GM21737 (cell line): Measurements from ENCODE around the gene AVEN.
"Not testable (repeated sequence)": the region's sequence is repeated elsewhere in the genome, so short reads cannot be mapped to it uniquely, and the experiment has no call there.

ENCODE experiments used
- ATAC-seq: cut with Tn5 transposase; IDR thresholded peaks from one replicate; pipeline ENCODE4 v1.9.1; 2021; ENCODE audit warnings: mild to moderate bottlenecking, moderate library complexity; ENCODE audit not compliant: unreplicated experiment

The AVEN gene

GRCh38 chr15:34043391-34043790 lies 4.4 kb upstream of the AVEN start:
- no peak for ATAC-seq

- ATAC-seq = no peak
These were observed 748 bp upstream of the AVEN start for GRCh38 chr15:34039790-34040113.

- peak; percentile 68 for ATAC-seq
These were observed 757 bp downstream of the AVEN start for GRCh38 chr15:34038023-34038870.

- no peak for ATAC-seq
These were observed 6.8 kb downstream of the AVEN start for GRCh38 chr15:34031987-34032760.

- no peak for ATAC-seq
These were observed 11.4 kb downstream of the AVEN start for GRCh38 chr15:34027606-34028005.

GRCh38 chr15:34025252-34025651 lies 13.8 kb downstream of the AVEN start:
- ATAC-seq = no peak

- no peak for ATAC-seq
These were observed 15.1 kb downstream of the AVEN start for GRCh38 chr15:34023907-34024306.

- no peak for ATAC-seq
These were observed 19.5 kb downstream of the AVEN start for GRCh38 chr15:34019369-34019990.

- ATAC-seq = not testable (repeated sequence)
These were observed 20.3 kb downstream of the AVEN start for GRCh38 chr15:34018738-34019137.

GRCh38 chr15:34018021-34018645 lies 20.9 kb downstream of the AVEN start:
- ATAC-seq = no peak

- ATAC-seq = no peak
These were observed 24.4 kb downstream of the AVEN start for GRCh38 chr15:34014556-34014955.

GRCh38 chr15:34013746-34014145 lies 25.3 kb downstream of the AVEN start:
- no peak for ATAC-seq

- ATAC-seq = no peak
These were observed 26.5 kb downstream of the AVEN start for GRCh38 chr15:34012461-34013028.

GRCh38 chr15:34011481-34011880 lies 27.5 kb downstream of the AVEN start:
- ATAC-seq = no peak

GRCh38 chr15:34010921-34011320 lies 28.1 kb downstream of the AVEN start:
- no peak for ATAC-seq

- no peak for ATAC-seq
These were observed 29.3 kb downstream of the AVEN start for GRCh38 chr15:34009656-34010055.

- no peak for ATAC-seq
These were observed 32.6 kb downstream of the AVEN start for GRCh38 chr15:34006381-34006780.

- no peak for ATAC-seq
These were observed 37.5 kb downstream of the AVEN start for GRCh38 chr15:34001536-34001935.

- not testable (repeated sequence) for ATAC-seq
These were observed 43.3 kb downstream of the AVEN start for GRCh38 chr15:33995666-33996065.

- ATAC-seq = no peak
These were observed 44.9 kb downstream of the AVEN start for GRCh38 chr15:33994005-33994615.

GRCh38 chr15:33988384-33988783 lies 50.6 kb downstream of the AVEN start:
- no peak for ATAC-seq
